22Rv1 (cell line): ENCODE data around the gene ABCA9.

Experiments used
- CTCF ChIP-seq: fragments of 450-650 bp; IDR thresholded peaks from 2 replicates; pipeline ENCODE4 v1.5.1; 2017; ENCODE audit warnings: mild to moderate bottlenecking
- ZFX ChIP-seq: fragments of 450-650 bp; IDR thresholded peaks from 2 replicates; pipeline ENCODE4 v1.6.1; 2017; ENCODE audit warnings: antibody characterized with exemption, borderline replicate concordance

GRCh38 chr17:69064476-69064875 lies 3.7 kb upstream of the ABCA9 start:
- no peak for TF ChIP-seq CTCF
- TF ChIP-seq ZFX = no peak
